ENCODE data around the gene FAM53B.

Gene FAM53B

GRCh38 chr10:124663766-124664360 lies 80.3 kb downstream of the FAM53B start:
- H3K4me3 ChIP-seq (ENCODE audit: low read depth, low read length), result no peak overlapping the region
- TF ChIP-seq CTCF (IDR thresholded peaks at IDR 0.05; ENCODE audit: low read depth, low read length, missing control alignments), result no peak
- DNase-seq (ENCODE audit: low read depth), result no peak

- no peak overlapping the region for H3K4me3 ChIP-seq (ENCODE audit: low read depth, low read length)
- TF ChIP-seq CTCF (IDR thresholded peaks at IDR 0.05; ENCODE audit: low read depth, low read length, missing control alignments), result no peak
- no peak for DNase-seq (ENCODE audit: low read depth)
Observed at GRCh38 chr10:124663228-124663627, 81.0 kb downstream of the FAM53B start.

- no peak overlapping the region for H3K4me3 ChIP-seq (ENCODE audit: low read depth, low read length)
- no peak for TF ChIP-seq CTCF (IDR thresholded peaks at IDR 0.05; ENCODE audit: low read depth, low read length, missing control alignments)
- no peak for DNase-seq (ENCODE audit: low read depth)
Observed at GRCh38 chr10:124661660-124662180, 82.5 kb downstream of the FAM53B start.

GRCh38 chr10:124660404-124661125 lies 83.6 kb downstream of the FAM53B start:
- no peak for TF ChIP-seq CTCF (IDR thresholded peaks at IDR 0.05; ENCODE audit: low read depth, low read length, missing control alignments)
- no peak overlapping the region for H3K4me3 ChIP-seq (ENCODE audit: low read depth, low read length)
- DNase-seq (ENCODE audit: low read depth), result no peak

- no peak for TF ChIP-seq CTCF (IDR thresholded peaks at IDR 0.05; ENCODE audit: low read depth, low read length, missing control alignments)
- no peak overlapping the region for H3K4me3 ChIP-seq (ENCODE audit: low read depth, low read length)
- DNase-seq (ENCODE audit: low read depth), result no peak
Observed at GRCh38 chr10:124659380-124659779, 84.8 kb downstream of the FAM53B start.

- no peak overlapping the region for H3K4me3 ChIP-seq (ENCODE audit: low read depth, low read length)
- no peak for TF ChIP-seq CTCF (IDR thresholded peaks at IDR 0.05; ENCODE audit: low read depth, low read length, missing control alignments)
- DNase-seq (ENCODE audit: low read depth), result no peak
Observed at GRCh38 chr10:124658591-124659242, 85.5 kb downstream of the FAM53B start.

Measured in GM12864 (cell line).